D721Med (cell line): Measurements from ENCODE around the gene ETV1.

Source experiments
- DNase-seq: peaks from one replicate; pipeline ENCODE4 v3.0.0; 2011; ENCODE audit warnings: low spot score; ENCODE audit not compliant: insufficient read length
- FAIRE-seq: peaks from 2 replicates; lab custom pipeline; 2011; peaks lifted over from hg19 to GRCh38; lab: Jason Lieb, UNC
- CTCF ChIP-seq: IDR thresholded peaks from 2 replicates; pipeline ENCODE4 v1.5.1; 2012; ENCODE audit warnings: mild to moderate bottlenecking, control low read depth; ENCODE audit not compliant: insufficient read depth; ENCODE audit errors: missing control alignments

Gene ETV1

GRCh38 chr7:13904007-13904406 lies 85.5 kb downstream of the ETV1 start:
- FAIRE-seq, result no peak
- no peak for TF ChIP-seq CTCF
- no peak for DNase-seq

GRCh38 chr7:13901577-13901976 lies 87.9 kb downstream of the ETV1 start:
- FAIRE-seq (no peak), DNase-seq (no peak)
- TF ChIP-seq CTCF, result no peak

- TF ChIP-seq CTCF, result no peak
- DNase-seq (no peak), FAIRE-seq (no peak)
These were observed 90.4 kb downstream of the ETV1 start for GRCh38 chr7:13898957-13899670.

- FAIRE-seq (no peak), DNase-seq (no peak)
- TF ChIP-seq CTCF, result no peak
These were observed 91.6 kb downstream of the ETV1 start for GRCh38 chr7:13897819-13898218.

GRCh38 chr7:13894954-13895353 lies 94.5 kb downstream of the ETV1 start:
- DNase-seq (no peak), FAIRE-seq (no peak)
- TF ChIP-seq CTCF, result no peak

- no peak for TF ChIP-seq CTCF
- no peak for FAIRE-seq
- no peak for DNase-seq
These were observed 95.1 kb downstream of the ETV1 start for GRCh38 chr7:13894377-13894776.

- no peak for FAIRE-seq
- TF ChIP-seq CTCF, result no peak
- DNase-seq, result no peak
These were observed 98.7 kb downstream of the ETV1 start for GRCh38 chr7:13890793-13891192.
